Cerebellar cortex (tissue), 1 donor: Measurements from ENCODE around the gene TAB3.

ENCODE experiments used
- DNase-seq: peaks from one replicate; pipeline ENCODE4 v3.0.0-alpha.2; 2015; ENCODE audit warnings: low spot score

The TAB3 gene

GRCh38 chrX:30887288-30887687, 1.8 kb downstream of the TAB3 start:
- no peak for DNase-seq

GRCh38 chrX:30885136-30885535, 3.9 kb downstream of the TAB3 start:
- DNase-seq, result no peak

GRCh38 chrX:30883138-30883537, 5.9 kb downstream of the TAB3 start:
- no peak for DNase-seq

DNA sequence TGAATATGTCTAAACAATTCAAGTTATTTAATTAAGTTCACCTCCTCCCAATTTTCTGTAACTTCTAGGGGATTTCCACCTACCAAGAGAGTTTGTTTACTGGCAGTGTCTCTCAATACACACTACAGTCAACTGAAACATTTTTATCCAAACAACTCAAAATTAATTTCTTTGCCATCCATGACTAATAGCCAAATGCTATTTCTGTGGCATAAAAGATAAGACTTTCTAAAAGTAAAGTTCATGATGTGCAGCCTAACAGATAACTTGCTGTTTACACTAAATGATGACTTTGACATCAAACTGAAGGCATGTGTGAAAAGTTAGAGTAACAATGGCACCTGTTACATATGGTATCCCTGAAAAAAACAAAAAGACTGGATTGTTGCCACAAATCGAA, 7.3 kb downstream of the TAB3 start:
- no peak for DNase-seq

- DNase-seq, result no peak
These were observed 7.7 kb downstream of the TAB3 start for GRCh38 chrX:30881390-30881789.

GRCh38 chrX:30880058-30880457, 9.0 kb downstream of the TAB3 start:
- no peak for DNase-seq

DNA sequence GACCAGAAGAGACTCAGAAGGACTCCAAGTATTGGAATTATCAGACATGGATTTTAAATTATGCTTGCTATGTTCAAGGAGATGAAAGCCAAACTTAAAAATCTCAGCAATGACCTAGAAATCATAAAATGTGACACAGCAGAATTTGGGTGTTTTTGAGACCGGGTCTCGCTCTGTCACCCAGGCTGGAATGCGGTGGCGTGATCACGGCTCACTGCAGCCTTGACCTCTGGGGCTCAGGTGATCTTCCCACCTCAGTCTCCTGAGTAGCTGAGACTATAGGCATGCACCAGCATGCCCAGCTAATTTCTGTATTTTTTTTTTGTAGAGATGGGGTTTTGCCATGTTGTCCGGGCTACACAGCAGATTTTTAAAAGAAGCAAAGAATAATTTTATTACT, 12.7 kb downstream of the TAB3 start:
- no peak for DNase-seq

GRCh38 chrX:30875957-30876356, 13.1 kb downstream of the TAB3 start:
- no peak for DNase-seq

GRCh38 chrX:30874851-30875250, 14.2 kb downstream of the TAB3 start:
- DNase-seq, result no peak

GRCh38 chrX:30870572-30870971, 18.5 kb downstream of the TAB3 start:
- DNase-seq, result no peak

DNA sequence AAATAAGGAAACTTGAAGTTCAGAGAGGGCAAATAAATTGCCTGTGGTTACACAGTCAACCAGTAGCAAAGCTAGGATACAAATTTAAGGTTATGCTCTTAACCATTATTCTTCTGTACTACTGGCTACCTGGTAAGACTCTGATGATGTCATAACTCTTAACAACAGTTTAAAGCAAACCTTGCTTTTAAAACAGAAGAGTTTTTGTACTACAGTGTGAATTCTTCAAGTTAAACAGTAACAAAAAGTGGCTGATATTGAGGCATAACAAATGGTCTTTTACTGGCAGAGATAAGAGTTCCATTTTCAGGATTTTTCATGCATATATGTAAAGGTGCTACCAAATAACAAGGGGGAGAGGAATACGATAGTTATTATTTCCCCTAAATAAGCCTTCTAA, 23.4 kb downstream of the TAB3 start:
- no peak for DNase-seq

GRCh38 chrX:30865015-30865414, 24.0 kb downstream of the TAB3 start:
- DNase-seq, result no peak

DNA sequence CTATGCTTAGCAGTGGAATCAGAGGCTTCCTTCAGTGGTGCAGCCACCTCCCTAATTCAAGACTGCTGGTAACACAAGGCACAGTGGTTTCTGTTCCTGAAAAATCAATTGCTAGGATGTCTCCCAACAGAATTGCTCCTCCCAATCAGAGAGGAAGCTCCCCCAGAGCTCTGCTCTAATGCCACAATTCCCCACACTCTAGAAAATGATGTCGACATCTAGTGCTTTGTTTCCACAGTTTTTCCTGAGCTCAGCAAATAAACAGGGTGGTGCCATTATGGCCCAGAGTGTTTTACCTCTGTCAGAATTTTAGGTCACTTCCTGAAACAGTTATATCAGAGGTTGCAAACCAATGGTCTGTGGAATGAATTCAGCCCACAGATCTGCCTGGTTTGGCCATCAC, 24.7 kb downstream of the TAB3 start:
- no peak for DNase-seq

GRCh38 chrX:30863974-30864373, 25.1 kb downstream of the TAB3 start:
- no peak for DNase-seq

GRCh38 chrX:30858098-30858497, 31.0 kb downstream of the TAB3 start:
- no peak for DNase-seq

DNA sequence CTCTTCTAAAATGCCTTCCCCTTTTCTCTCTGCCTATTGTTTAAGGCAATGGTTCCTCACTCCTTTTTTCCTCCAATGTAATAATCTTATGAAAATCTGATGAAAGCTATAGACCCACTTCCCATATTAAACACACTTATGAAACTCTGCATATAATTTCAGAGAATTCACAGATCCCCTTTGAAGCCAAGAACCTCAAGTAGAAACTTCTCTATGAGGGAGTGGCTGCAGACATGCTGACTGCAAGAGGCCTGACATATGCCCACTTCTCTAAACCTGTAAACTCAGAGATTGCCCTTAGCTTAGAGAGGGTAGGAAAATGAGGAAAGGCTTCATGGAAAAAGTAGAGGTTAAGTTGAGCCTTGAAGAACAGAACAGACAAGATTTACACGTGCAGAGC, 37.6 kb downstream of the TAB3 start:
- DNase-seq, result no peak

DNA sequence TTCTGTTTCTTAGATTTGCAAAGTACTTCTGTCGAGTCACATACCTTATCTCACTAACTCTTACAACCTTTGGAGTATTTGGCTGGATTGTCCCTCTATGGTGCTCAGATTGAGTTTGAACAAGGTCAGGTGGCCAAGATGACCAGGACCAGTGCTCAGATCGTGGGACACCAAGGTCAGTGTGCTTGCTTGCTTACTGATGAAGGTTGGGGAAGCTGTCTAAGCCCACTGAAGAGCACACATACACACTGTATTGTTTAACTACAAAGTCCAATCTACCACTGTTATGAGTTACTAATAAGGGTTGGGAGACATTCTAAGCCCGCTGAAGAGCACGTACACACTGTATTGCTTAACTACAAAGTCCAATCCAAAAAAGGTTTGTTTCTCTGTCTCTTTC, 53.7 kb downstream of the TAB3 start:
- DNase-seq, result no peak

- DNase-seq, result no peak
These were observed 55.2 kb downstream of the TAB3 start for GRCh38 chrX:30833896-30834295.

GRCh38 chrX:30831082-30831481, 58.0 kb downstream of the TAB3 start:
- DNase-seq, result no peak

DNA sequence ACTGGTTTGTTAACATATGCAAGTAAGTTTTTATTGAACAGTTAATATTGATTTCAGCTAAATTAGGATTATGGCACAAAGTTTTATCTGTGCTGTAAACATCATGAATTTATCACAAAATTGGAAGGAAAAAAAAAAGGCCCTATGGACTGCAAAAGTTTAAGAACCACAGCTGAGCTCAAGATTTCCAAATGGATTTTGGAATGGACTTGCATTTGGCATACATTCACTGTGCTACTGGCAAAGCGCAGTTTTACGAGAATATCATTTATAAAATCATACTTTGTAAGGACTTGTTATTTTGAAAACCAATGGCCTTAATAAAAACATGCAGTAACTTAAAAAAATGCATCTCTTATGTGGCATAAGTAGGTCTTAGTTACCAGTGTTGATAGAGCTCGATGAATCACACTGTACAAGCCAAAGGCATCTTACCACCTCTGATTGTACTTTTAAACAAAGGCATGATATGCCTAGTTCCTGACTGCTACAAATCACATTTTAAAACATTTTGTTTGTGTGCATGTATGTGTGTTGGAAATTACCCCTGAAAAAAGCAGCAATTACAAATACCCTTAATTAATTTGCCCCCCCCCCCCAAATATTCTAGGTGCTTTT, 58.6 kb downstream of the TAB3 start:
- no peak for DNase-seq

DNA sequence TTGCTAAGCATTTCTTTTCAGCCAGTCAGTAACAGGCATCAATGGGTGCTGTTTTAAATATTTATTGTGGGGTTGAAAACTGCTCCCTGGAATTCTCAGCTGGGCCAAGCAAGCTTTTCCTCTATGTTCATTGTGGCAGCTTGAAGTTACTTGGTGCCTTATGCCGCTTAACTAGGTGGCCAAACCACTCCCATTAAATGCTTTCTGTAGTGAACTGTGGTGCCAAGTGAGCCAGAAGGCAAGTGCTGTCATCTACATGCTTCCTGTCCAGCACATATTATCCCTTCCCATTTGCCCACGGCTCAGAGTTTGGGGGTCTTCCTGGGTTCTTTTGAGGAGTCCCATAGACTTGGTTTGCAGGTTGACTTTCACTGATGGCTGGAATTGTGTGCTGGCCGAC, 64.8 kb downstream of the TAB3 start:
- DNase-seq, result no peak

GRCh38 chrX:30822764-30823163, 66.3 kb downstream of the TAB3 start:
- DNase-seq, result no peak

DNA sequence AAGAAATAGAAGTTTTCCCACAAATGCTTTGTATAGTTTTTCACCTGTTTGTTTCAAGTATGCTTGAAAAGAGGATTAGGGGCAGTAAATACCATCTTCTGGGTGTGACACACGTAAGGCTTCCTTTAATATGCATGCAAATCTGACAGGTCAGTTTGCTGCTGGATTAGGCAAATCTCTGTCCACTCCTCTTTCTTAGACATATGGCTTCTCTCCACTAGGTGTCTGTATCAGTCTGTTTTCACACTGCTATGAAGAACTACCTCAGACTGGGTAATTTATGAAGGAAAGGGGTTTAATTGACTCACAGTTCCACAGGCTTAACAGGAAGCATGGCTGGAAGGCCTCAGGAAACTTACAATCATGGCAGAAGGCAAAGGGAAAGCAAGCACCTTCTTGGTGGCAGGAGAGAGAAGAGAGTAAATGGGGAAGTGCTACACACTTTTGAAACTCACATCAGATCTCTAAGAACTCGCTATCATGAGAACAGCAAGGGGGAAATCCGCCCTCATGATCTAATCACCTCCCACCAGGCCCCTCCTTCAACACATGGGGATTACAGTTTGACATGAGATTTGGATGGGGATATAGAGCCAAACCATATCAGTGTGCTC, 66.9 kb downstream of the TAB3 start:
- DNase-seq, result no peak

DNA sequence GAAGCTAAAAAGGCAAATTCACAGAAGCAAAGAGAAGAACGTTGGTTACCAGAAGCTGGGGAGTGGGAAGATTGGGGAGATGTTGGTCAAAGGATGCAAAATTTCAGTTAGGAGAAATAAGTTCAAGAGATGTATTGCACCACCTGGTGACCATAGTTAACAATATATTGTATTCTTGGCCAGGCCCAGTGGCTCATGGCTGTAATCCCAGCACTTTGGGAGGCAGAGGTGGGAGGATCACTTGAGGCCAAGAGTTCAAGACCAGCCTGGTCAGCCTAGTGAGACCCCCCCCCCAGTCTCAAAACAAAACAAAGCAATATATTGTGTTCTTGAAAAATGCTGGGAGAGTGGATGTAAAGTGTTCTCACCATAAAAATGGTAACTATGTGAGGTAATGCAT, 67.9 kb downstream of the TAB3 start:
- DNase-seq, result no peak
